Gastroesophageal sphincter (tissue), 4 donors: ENCODE measurements around the gene ARHGAP27. TPM values are rescaled to one million over a fixed set of nuclear protein-coding genes. Genes with fewer than 3 reads are reported as not detected.
"Not testable (repeated sequence)": the region's sequence is repeated elsewhere in the genome, so short reads cannot be mapped to it uniquely, and the experiment has no call there.

Experiments
- ATAC-seq: fragments of 150-250 bp; one replicate; pipeline ENCODE4 v1.9.1; 2016; ENCODE audit warnings: mild to moderate bottlenecking, moderate library complexity
- H3K27ac ChIP-seq, 4 donors: fragments of 200-600 bp; sonication (generic) in 3 of 4; 1 replicate in 3 of 4; 2 replicates in 1 of 4; pipeline ENCODE4 v1.5.1; 2016 to 2019
- H3K27me3 ChIP-seq: fragments of 200-600 bp; sonication (generic); one replicate; pipeline ENCODE4 v1.5.1; 2019
- H3K36me3 ChIP-seq, 2 donors: fragments of 200-600 bp; sonication (generic); one replicate each; pipeline ENCODE4 v1.5.1; 2019; ENCODE audit warnings: control low read depth in 1 of 2
- H3K4me1 ChIP-seq, 3 donors: fragments of 200-600 bp; sonication (generic); 1 replicate in 2 of 3; 2 replicates in 1 of 3; pipeline ENCODE4 v1.5.1; 2016 to 2019; ENCODE audit warnings: control low read depth in 2 of 3
- H3K4me3 ChIP-seq, 2 donors: fragments of 200-600 bp; sonication (generic); one replicate each; pipeline ENCODE4 v1.5.1; 2019; ENCODE audit warnings: mild to moderate bottlenecking in 1 of 2, moderate library complexity in 1 of 2
- H3K9me3 ChIP-seq, 3 donors: fragments of 200-600 bp; sonication (generic); one replicate each; pipeline ENCODE4 v1.5.1; 2017 to 2019; ENCODE audit warnings: control low read depth in 2 of 3
- CTCF ChIP-seq, 4 experiments: fragments of 200-600 bp in 2 of 4; fragments of 450-650 bp in 2 of 4; sonication (generic) in 1 of 4; IDR thresholded peaks; one replicate each; pipeline ENCODE4 v1.5.1; 2017 to 2019; ENCODE audit warnings: antibody characterized with exemption in 4 of 4, mild to moderate bottlenecking in 2 of 4, moderate library complexity in 2 of 4
- EP300 ChIP-seq: sonication (generic); formaldehyde crosslinking; IDR thresholded peaks from one replicate; pipeline ENCODE4 v1.6.1; 2017; ENCODE audit warnings: antibody characterized with exemption, mild to moderate bottlenecking
- POLR2A ChIP-seq, 2 donors: fragments of 450-650 bp; IDR thresholded peaks; one replicate each; pipeline ENCODE4 v1.6.1; 2017; ENCODE audit warnings: antibody characterized with exemption in 2 of 2, mild to moderate bottlenecking in 2 of 2, moderate library complexity in 1 of 2
- POLR2AphosphoS5 ChIP-seq: sonication (generic); formaldehyde crosslinking; IDR thresholded peaks from one replicate; pipeline ENCODE4 v1.6.1; 2017; ENCODE audit warnings: antibody characterized with exemption
- WGBS, 2 donors: methylation state at CpG; one replicate each; pipeline ENCODE4 v1.1.5; 2018; ENCODE audit warnings: low coverage in 1 of 2; 5-methylcytosine and 5-hydroxymethylcytosine counted together
- total RNA-seq, 4 donors: library from RNA; depleted of rRNA; stranded (reverse); fragments of >200 nt; gene quantifications; one replicate each; pipeline ENCODE4 v1.1.0, GENCODE V29; 2016

ARHGAP27 gene
- total RNA-seq, 4 donors from 2014 or later, result 11.6 to 18.1 (median 12.8) TPM

- H3K4me1 ChIP-seq, H3K27ac ChIP-seq, H3K4me3 ChIP-seq, H3K27me3 ChIP-seq, H3K9me3 ChIP-seq, ATAC-seq: not testable (repeated sequence)
- no CpG with 5 or more reads among the region's 17 CpGs for WGBS, 2 donors
- peaks cover 0 to 80% of the 10 kb centered on the region in 2 donors for H3K36me3 ChIP-seq
These were observed 21.1 kb upstream of the ARHGAP27 start for GRCh38 chr17:45453731-45454130.

- H3K9me3 ChIP-seq, H3K4me3 ChIP-seq, ATAC-seq, H3K4me1 ChIP-seq, H3K27ac ChIP-seq, H3K27me3 ChIP-seq: not testable (repeated sequence)
- H3K36me3 ChIP-seq, result peaks cover 0 to 81% of the 10 kb centered on the region in 2 donors
- WGBS, 2 donors, result no CpG with 5 or more reads among the region's 7 CpGs
These were observed 20.5 kb upstream of the ARHGAP27 start for GRCh38 chr17:45453225-45453534.

- H3K27me3 ChIP-seq, H3K9me3 ChIP-seq, H3K4me3 ChIP-seq, ATAC-seq, H3K4me1 ChIP-seq, H3K27ac ChIP-seq: not testable (repeated sequence)
- H3K36me3 ChIP-seq, result peaks cover 0 to 83% of the 10 kb centered on the region in 2 donors
- 63 to 91% methylated on average over 5 to 6 of the region's 9 CpGs for WGBS, 2 donors
These were observed 19.9 kb upstream of the ARHGAP27 start for GRCh38 chr17:45452329-45453224.

GRCh38 chr17:45451660-45452059, 19.0 kb upstream of the ARHGAP27 start:
- not testable (repeated sequence) for H3K27ac ChIP-seq, H3K27me3 ChIP-seq, H3K4me1 ChIP-seq, H3K9me3 ChIP-seq, H3K4me3 ChIP-seq, ATAC-seq
- peaks cover 0 to 84% of the 10 kb centered on the region in 2 donors for H3K36me3 ChIP-seq
- no CpG with 5 or more reads among the region's 10 CpGs for WGBS, 2 donors

- Histone ChIP-seq H3K4me3 (no peak overlapping the region), H3K27ac (no peak overlapping the region), H3K9me3 (no peaks in the 10 kb centered on the region), H3K36me3 (peaks cover 0 to 83% of the 10 kb centered on the region in 2 donors), H3K27me3 (no peaks in the 10 kb centered on the region), H3K4me1 (peaks cover 0 to 7% (median 0%) of the 10 kb centered on the region in 3 donors)
- TF ChIP-seq CTCF (IDR thresholded peaks at IDR 0.05), result no peak
- TF ChIP-seq POLR2A (IDR thresholded peaks at IDR 0.05), result no peak
- no peak for TF ChIP-seq EP300
- TF ChIP-seq POLR2AphosphoS5, result no peak
- WGBS, 2 donors, result no CpG with 5 or more reads among the region's 8 CpGs
- no peak for ATAC-seq
These were observed 18.5 kb upstream of the ARHGAP27 start for GRCh38 chr17:45451131-45451530.

GRCh38 chr17:45449708-45450329, 17.1 kb upstream of the ARHGAP27 start:
- H3K27me3 ChIP-seq, H3K9me3 ChIP-seq, H3K27ac ChIP-seq, ATAC-seq, H3K4me3 ChIP-seq, H3K4me1 ChIP-seq: not testable (repeated sequence)
- peaks cover 0 to 86% of the 10 kb centered on the region in 2 donors for H3K36me3 ChIP-seq
- 92 to 100% methylated on average over 1 of the region's 1 CpG for WGBS, 2 donors

GRCh38 chr17:45449260-45449659, 16.6 kb upstream of the ARHGAP27 start:
- WGBS, 2 donors, result 70 to 95% methylated on average over 1 of the region's 1 CpG

GRCh38 chr17:45448483-45448882, 15.8 kb upstream of the ARHGAP27 start:
- H3K4me1 ChIP-seq, result not testable (repeated sequence)
- H3K36me3 ChIP-seq, result peaks cover 0 to 85% of the 10 kb centered on the region in 2 donors
- no CpG with 5 or more reads among the region's 1 CpG for WGBS, 2 donors

More at GRCh38 chr17:45449260-45449659, 16.6 kb upstream of the ARHGAP27 start:
- H3K36me3 ChIP-seq, result peaks cover 0 to 85% of the 10 kb centered on the region in 2 donors
- H3K4me1 ChIP-seq, H3K9me3 ChIP-seq, H3K4me3 ChIP-seq, H3K27ac ChIP-seq, H3K27me3 ChIP-seq, ATAC-seq: not testable (repeated sequence)

GRCh38 chr17:45448066-45448465, 15.4 kb upstream of the ARHGAP27 start:
- peaks cover 0 to 85% of the 10 kb centered on the region in 2 donors for H3K36me3 ChIP-seq
- H3K27me3 ChIP-seq, result not testable (repeated sequence)
- 79% methylated on average over 4 of the region's 7 CpGs; no CpG with 5 or more reads in 1 of the 2 donors for WGBS, 2 donors

More at GRCh38 chr17:45448483-45448882, 15.8 kb upstream of the ARHGAP27 start:
- not testable (repeated sequence) for ATAC-seq, H3K27me3 ChIP-seq, H3K27ac ChIP-seq, H3K9me3 ChIP-seq, H3K4me3 ChIP-seq

GRCh38 chr17:45447650-45448049, 15.0 kb upstream of the ARHGAP27 start:
- Histone ChIP-seq H3K27ac (peak overlapping the region in 3 of 4 donors; percentile 35 to 62 (median 57)), H3K36me3 (peaks cover 0 to 81% of the 10 kb centered on the region in 2 donors)
- 61 to 92% methylated on average over 9 to 11 of the region's 14 CpGs for WGBS, 2 donors
- ATAC-seq, H3K4me3 ChIP-seq, H3K4me1 ChIP-seq, H3K9me3 ChIP-seq, H3K27me3 ChIP-seq: not testable (repeated sequence)

More at GRCh38 chr17:45448066-45448465, 15.4 kb upstream of the ARHGAP27 start:
- H3K9me3 ChIP-seq, H3K4me1 ChIP-seq, H3K4me3 ChIP-seq, H3K27ac ChIP-seq, ATAC-seq: not testable (repeated sequence)

- 90% methylated on average over 4 of the region's 8 CpGs; no CpG with 5 or more reads in 1 of the 2 donors for WGBS, 2 donors
- not testable (repeated sequence) for H3K27me3 ChIP-seq, H3K9me3 ChIP-seq, H3K4me1 ChIP-seq, H3K4me3 ChIP-seq
- H3K36me3 ChIP-seq, result peaks cover 0 to 81% of the 10 kb centered on the region in 2 donors
- peak; percentile 39 for ATAC-seq
- H3K27ac ChIP-seq, result peak overlapping the region in 3 of 4 donors; percentile 35 to 62 (median 57)
These were observed 14.4 kb upstream of the ARHGAP27 start for GRCh38 chr17:45446872-45447625.
